K562 (cell line): ENCODE measurements around the gene MTLN.

ENCODE experiments used
- MAX ChIP-seq: sonication (generic); formaldehyde crosslinking; IDR thresholded peaks from 2 replicates; pipeline ENCODE4 v1.9.0; 2022; ENCODE audit warnings: mild to moderate bottlenecking, missing genetic modification reagents
- TF ChIP-seq, protein P1 (sequence below), 3 experiments: IDR thresholded peaks in 2 of 3; conservative IDR thresholded peaks in 1 of 3; 2 replicates each; pipeline ENCODE4 v1.5.1; 2011 to 2012; ENCODE audit warnings: low read length in 3 of 3, mild to moderate bottlenecking in 3 of 3, control low read depth in 2 of 3, improper control_type of control experiment in 1 of 3, inconsistent platforms in 1 of 3, low read depth in 1 of 3, mixed read lengths in 1 of 3, moderate library complexity in 1 of 3; ENCODE audit not compliant: insufficient read depth in 2 of 3
- TF ChIP-seq, protein P2 (sequence below), 2 experiments: IDR thresholded peaks; 2 replicates each; pipeline ENCODE4 v1.6.1; 2011; ENCODE audit warnings: borderline replicate concordance in 1 of 2, control low read depth in 1 of 2, low read depth in 1 of 2, low read length in 1 of 2, mild to moderate bottlenecking in 1 of 2, mixed read lengths in 1 of 2, moderate library complexity in 1 of 2; ENCODE audit not compliant: insufficient read depth in 1 of 2, insufficient read length in 1 of 2, poor library complexity in 1 of 2, severe bottlenecking in 1 of 2; ENCODE audit errors: extremely low read depth in 1 of 2

- no peak for TF ChIP-seq MAX (CRISPR knock-in tag)
- TF ChIP-seq, protein P1, sequence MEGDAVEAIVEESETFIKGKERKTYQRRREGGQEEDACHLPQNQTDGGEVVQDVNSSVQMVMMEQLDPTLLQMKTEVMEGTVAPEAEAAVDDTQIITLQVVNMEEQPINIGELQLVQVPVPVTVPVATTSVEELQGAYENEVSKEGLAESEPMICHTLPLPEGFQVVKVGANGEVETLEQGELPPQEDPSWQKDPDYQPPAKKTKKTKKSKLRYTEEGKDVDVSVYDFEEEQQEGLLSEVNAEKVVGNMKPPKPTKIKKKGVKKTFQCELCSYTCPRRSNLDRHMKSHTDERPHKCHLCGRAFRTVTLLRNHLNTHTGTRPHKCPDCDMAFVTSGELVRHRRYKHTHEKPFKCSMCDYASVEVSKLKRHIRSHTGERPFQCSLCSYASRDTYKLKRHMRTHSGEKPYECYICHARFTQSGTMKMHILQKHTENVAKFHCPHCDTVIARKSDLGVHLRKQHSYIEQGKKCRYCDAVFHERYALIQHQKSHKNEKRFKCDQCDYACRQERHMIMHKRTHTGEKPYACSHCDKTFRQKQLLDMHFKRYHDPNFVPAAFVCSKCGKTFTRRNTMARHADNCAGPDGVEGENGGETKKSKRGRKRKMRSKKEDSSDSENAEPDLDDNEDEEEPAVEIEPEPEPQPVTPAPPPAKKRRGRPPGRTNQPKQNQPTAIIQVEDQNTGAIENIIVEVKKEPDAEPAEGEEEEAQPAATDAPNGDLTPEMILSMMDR (IDR thresholded peaks at IDR 0.05 in 2 of 3, conservative IDR thresholded peaks at IDR 0.05 in 1 of 3; ENCODE audit: insufficient read depth in 2 of 3, low read depth in 1 of 3, low read length in 3 of 3) = no peak
- TF ChIP-seq, protein P2, sequence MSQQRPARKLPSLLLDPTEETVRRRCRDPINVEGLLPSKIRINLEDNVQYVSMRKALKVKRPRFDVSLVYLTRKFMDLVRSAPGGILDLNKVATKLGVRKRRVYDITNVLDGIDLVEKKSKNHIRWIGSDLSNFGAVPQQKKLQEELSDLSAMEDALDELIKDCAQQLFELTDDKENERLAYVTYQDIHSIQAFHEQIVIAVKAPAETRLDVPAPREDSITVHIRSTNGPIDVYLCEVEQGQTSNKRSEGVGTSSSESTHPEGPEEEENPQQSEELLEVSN (IDR thresholded peaks at IDR 0.05; ENCODE audit: borderline replicate concordance in 1 of 2, extremely low read depth in 1 of 2, insufficient read depth in 1 of 2, insufficient read length in 1 of 2, low read depth in 1 of 2, low read length in 1 of 2, poor library complexity in 1 of 2, severe bottlenecking in 1 of 2) = no peak
Observed at GRCh38 chr2:110219496-110220189, 7.3 kb upstream of the MTLN start.
